ENCODE data around the gene KLF18. TPM values are rescaled to one million over a fixed set of nuclear protein-coding genes. Genes with fewer than 3 reads are reported as not detected.
"Not testable (repeated sequence)": the region's sequence is repeated elsewhere in the genome, so short reads cannot be mapped to it uniquely, and the experiment has no call there.

The KLF18 gene
- polyA plus RNA-seq, 1 donor = not detected

DNA sequence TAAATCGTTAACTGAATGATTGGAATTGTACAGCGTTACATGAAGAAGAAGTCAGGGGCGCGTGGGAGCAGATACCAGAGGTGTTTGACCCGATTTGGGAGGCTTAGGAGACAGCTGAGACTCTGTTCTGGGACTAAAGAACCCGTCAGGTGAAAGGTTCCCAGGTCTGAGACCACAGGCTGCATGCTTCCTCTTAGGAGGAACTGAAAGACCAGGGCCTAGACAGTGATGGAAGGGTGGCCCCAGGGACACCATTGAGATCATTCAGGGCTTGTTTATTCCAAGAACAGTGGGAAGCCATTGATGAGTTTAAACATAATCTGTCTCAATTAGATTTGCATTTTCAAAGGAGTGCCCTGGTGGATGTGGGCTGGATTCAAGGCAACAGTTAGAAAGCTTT lies 21.9 kb downstream of the KLF18 start:
- DNase-seq = no peak

DNA sequence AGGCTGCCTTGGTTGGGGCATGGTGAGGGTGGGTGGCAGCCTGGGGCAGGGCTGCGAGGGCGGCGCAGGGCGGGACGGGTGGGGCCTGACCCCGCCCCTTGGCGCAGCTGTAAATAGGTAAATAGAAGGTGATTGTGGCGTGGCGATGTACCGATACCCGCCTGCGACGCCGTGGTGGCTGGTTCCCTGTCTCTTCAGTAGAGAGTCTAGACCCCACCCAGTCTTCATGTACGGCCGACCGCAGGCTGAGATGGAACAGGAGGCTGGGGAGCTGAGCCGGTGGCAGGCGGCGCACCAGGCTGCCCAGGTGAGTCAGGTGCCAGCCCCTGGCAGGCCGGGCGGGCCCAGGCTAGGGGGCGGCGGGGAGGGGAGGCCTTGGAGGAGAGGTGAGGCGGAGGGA lies 22.7 kb downstream of the KLF18 start, which contains the start of gene KLF17:
Gene KLF17 (plus strand): TSS at position 140 of the 400 bp plus-strand sequence. CDS start 87 bp downstream, at position 227.
- DNase-seq = no peak

DNA sequence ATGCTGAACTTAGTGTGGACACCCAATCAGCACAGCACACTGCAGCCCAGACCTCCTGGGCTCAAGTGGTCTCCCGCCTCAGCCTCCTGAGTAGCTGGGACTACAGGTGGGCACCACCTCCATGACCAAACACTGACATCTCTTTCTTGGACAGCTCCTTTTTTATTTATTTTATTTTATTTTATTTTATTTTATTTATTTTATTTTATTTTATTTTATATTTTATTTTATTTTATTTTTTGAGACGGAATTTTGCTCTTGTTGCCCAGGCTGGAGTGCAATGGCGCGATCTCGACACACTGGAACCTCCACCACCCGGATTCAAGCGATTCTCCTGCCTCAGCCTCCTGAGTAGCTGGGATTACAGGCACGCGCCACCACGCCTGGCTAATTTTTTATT lies 24.2 kb downstream of the KLF18 start:
- DNase-seq = not testable (repeated sequence)

GRCh38 chr1:44114098-44114497 lies 27.3 kb downstream of the KLF18 start:
- no peak for DNase-seq

GRCh38 chr1:44113095-44113609 lies 28.3 kb downstream of the KLF18 start:
- no peak for DNase-seq

- DNase-seq = no peak
Observed at GRCh38 chr1:44112486-44112885, 28.9 kb downstream of the KLF18 start.

- no peak for DNase-seq
Observed at GRCh38 chr1:44111861-44112260, 29.6 kb downstream of the KLF18 start.

DNA sequence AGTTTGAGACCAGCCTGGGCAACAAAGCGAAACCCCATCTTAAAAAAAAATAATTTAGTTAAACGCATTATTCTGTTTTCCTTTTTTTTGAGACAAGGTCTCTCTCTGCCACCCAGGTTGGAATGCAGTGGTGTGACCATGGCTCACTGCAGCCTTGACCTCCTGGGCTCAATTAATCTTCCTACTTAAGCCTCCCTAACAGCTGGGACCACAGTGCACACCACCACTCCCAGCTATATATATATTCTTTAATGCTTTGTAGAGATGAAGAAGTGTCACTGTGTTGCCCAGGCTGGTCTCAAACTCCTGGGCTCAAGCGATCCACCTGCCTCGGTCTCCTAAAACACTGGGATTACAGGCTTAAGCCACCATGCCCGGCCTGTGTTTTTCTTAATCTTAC lies 30.5 kb downstream of the KLF18 start:
- DNase-seq = no peak

DNA sequence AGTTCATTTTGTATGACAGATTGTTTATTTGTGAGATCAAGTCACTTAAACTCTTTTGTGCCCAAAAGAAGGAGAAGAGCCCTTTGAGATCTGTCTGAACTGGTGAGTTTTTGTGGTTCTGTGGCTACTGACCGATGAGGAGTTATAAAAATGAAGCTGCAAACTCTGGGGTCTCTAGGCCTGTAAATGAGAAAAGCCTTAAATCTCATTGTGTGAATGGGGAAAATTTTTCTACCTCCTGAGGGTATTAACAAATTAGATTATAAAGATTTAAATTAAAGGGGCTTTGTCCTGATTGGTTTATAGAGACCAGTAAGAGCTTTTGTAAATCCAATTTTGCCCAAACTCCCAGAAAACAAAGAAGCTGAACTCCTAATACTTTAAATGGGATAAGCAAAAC lies 32.5 kb downstream of the KLF18 start:
- DNase-seq = no peak

DNA sequence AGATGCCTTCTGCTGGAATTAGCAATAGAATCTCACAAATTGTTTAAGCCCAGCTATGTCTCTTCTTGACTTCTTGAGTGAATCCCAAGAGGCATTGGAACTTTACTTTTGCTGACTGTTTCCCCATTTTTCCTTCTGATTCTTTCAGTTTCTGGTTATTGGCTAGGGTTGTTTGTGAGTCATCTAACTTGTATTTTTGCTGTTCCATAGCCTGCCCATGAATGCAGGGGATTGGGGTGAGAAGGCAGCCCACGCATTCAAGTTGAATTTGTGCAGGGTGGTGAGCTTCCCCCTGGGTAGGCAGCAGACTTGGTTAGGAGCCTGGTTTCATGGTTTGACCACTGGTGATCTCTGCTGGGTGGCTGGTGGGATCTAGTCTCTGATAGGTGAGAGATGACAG lies 33.2 kb downstream of the KLF18 start:
- no peak for DNase-seq

DNA sequence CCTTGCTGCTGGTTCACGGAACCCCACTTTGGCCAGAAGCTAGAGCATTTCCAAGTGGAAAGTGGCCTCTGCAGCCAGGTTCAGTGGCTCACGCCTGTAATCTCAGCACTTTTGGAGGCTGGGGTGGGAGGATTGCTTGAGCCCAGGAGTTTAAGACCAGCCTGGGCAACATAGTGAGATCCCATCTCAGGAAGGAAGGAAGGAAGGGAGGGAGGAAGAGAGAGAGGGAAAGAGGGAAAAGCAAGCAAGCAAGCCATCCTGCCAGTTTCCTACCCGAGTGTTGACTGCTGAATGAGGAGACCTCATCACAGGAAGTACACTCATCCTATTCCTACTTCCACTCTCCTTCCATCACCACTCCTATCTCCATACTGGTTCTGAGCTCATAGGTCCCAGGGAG lies 35.6 kb downstream of the KLF18 start:
- DNase-seq = no peak

DNA sequence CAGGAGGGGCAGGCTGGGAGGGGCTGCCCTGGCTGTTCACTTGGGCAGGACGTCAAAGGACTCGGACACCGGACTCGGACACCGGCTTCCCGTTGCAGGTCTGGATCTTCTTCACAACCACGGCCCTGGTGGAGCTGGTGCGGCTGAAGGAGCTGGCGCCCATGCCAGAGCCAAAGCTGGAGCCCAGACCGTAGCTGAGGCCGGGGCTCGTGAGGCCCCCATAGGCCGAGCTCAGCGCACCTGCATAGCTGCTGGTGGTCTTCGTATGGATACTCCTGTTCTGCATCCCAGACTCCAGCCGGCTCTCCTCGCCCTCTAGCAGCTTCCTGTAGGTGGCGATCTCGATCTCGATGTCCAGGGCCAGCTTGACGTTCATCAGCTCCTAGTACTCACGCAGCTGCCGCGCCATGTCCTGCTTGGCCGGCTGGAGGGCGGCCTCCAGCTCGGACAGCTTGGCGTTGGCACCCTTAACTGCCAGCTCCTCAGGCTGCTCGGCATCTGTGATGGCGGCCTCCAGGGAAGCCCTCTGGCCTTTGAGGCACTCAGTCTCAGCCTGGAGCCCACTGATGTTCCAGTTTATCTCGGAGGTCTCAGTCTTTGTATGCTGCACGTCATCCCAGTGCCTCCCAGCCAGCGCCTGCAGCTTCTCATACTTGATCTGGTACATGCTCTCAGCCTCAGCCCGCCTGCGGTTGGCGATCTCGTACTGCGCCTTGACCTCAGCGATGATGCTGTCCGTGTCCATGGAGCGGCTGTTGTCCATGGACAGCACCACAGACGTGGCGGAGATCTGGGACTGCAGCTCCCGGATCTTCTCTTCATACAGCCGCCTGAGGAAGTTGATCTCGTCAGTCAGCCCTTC lies 37.9 kb downstream of the KLF18 start:
- DNase-seq = no peak

DNA sequence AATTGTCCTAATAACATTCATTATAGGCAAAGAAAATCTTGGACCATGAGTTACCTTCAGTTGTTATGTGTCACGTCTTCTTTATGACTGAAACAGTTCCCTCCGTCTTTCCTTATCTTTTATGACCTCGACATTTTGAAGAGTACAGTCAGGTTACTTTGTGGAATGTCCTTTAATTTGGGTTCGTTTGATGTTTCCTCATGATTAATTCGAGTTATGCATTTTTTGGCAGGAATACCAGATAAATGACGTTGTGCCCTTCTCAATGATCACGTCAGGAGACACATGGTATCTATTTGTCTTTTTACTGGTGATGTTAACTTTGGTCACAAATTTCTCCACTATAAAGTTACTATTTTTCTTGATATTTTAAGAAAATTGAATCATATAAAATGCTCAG lies 40.1 kb downstream of the KLF18 start:
- no peak for DNase-seq

DNA sequence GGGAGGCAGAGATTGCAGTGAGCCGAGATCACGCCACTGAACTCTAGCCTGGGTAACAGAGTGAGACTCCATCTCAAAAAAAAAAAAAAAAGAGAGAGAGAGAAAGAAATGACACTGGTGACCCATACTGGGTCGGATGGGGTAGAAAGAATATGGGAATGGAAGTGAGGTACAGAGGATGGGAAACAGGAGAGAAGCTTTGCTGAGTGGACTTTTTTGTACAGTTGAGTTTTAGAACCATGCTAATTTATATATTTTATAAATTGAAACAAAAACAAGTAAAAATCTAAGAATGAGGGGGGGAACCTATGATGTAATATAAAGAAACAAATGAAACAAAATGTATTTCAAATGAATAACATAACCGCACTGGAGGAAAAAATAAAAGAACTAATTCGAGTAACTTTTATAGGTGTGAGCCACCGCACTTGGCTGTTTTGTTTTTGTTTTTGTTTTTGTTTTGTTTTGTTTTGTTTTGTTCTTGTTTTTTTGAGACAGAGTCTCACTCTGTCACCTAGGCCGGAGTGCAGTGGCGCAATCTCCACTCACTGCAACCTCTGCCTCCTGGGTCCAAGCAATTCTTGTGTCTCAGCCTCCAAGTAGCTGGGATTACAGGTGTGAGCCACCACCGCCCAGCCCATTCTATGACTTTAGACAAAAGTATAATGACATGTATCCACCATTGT lies 41.1 kb downstream of the KLF18 start:
- DNase-seq = no peak

DNA sequence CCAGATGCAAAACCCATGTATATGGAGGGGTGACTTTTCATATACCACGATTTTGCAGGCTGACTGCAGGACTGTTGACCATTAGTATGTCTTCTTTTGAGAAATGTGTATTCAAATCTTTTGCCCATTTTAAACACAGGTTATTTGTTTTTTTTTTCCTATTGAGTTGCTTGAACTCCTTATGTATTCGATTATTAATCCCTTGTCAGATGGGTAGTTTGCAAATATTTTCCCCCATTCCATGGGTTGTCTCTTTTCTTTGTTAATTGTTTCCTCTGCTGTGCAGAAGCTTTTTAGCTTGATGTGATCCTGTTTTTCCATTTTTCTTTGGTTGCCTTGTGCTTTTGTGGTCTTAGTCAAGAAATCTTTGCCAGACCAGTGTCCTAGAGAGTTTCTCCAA lies 47.4 kb downstream of the KLF18 start:
- no peak for DNase-seq

DNA sequence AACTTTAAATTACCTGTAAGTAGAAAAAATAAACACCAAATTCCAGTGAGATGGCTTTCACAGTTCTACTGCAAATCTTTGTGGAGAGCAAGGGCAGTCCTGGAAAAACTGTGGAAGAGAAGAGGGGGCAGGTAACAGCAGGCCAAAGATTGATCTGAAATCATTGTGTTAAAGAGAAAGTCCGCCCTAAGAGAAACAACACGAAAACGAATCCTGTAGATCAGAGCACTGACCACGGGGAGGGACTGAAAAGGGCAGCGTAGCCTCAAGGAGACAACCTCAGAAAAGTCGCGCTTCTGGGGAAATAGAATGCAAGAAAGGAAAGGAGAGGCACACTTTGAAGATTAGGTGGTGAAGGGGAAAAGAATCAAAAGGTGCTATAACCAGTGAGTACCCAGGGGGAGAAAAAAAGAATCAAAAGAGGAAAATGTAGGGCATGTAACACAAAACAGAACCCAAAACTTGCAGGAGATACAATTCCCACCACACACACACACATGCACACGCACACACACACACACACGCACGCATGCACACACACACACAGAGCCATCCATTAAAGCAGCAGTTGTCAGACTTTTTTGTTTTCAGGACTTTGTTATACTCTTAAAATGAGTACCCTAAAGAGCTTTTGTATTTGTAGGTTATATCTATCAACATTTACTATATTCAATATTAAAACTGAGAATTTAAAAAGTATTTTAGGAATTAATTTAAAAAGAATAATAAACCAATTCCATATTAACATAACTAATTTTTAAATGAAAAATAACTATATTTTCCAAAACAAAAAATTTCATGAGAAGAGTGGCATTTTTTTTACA lies 50.8 kb downstream of the KLF18 start:
- DNase-seq = no peak

- no peak for DNase-seq
Observed at GRCh38 chr1:44089371-44090048, 51.9 kb downstream of the KLF18 start.

Other genes starting within 250 kb of the KLF18 start
- 1.1 TPM for gene ARTN, start 207.8 kb downstream of the KLF18 start, polyA plus RNA-seq (ENCODE audit: insufficient read length)
- 29.2 TPM for gene IPO13, start 194.7 kb downstream of the KLF18 start, polyA plus RNA-seq (ENCODE audit: insufficient read length)
- 19.5 TPM for gene DPH2, start 171.6 kb downstream of the KLF18 start, polyA plus RNA-seq (ENCODE audit: insufficient read length)
- 50.4 TPM for gene ATP6V0B, start 166.7 kb downstream of the KLF18 start, polyA plus RNA-seq (ENCODE audit: insufficient read length)
- gene B4GALT2, start 162.4 kb downstream of the KLF18 start, polyA plus RNA-seq (ENCODE audit: insufficient read length) = 41.5 TPM
- gene CCDC24, start 150.0 kb downstream of the KLF18 start, polyA plus RNA-seq (ENCODE audit: insufficient read length) = 1.9 TPM
- gene SLC6A9, start 110.2 kb downstream of the KLF18 start, polyA plus RNA-seq (ENCODE audit: insufficient read length) = 5.1 TPM
- not detected for gene KLF17, start 22.8 kb downstream of the KLF18 start, polyA plus RNA-seq (ENCODE audit: insufficient read length)
- gene DMAP1, start 71.8 kb upstream of the KLF18 start, polyA plus RNA-seq (ENCODE audit: insufficient read length) = 45.2 TPM
- 49.9 TPM for gene ERI3, start 213.6 kb upstream of the KLF18 start, polyA plus RNA-seq (ENCODE audit: insufficient read length)